DOHH2 (cell line): ENCODE data around the gene CLEC9A.

Experiments
- EZH2phosphoT487 ChIP-seq: fragments of 200-600 bp; sonication (generic); IDR thresholded peaks from 2 replicates; pipeline ENCODE4 v1.6.1; 2017; ENCODE audit warnings: borderline replicate concordance, mild to moderate bottlenecking, antibody characterized with exemption, low read length, moderate library complexity, mixed read lengths
- TF ChIP-seq, protein P1 (sequence below): fragments of 200-600 bp; sonication (generic); IDR thresholded peaks from one replicate; pipeline ENCODE4 v1.5.1; 2014; ENCODE audit warnings: antibody characterized with exemption, mild to moderate bottlenecking, low read depth, low read length; ENCODE audit not compliant: poor library complexity, severe bottlenecking

DNA sequence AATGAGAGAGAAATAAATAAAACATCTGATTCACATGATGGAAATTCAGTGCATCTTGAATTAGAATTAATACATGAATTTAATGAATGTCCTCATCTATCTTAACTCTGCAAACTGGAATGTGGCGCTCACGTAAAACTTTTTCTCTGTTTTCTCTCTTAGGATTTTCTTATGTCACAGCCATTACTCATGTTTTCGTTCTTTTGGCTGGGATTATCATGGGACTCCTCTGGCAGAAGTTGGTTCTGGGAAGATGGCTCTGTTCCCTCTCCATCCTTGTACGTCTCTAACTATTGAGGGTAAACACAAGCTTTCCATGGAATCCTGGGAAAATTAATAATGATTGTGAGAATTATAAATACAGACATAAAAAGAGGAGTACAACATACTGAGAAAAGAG, 15.0 kb upstream of the CLEC9A start:
- TF ChIP-seq, protein P1, sequence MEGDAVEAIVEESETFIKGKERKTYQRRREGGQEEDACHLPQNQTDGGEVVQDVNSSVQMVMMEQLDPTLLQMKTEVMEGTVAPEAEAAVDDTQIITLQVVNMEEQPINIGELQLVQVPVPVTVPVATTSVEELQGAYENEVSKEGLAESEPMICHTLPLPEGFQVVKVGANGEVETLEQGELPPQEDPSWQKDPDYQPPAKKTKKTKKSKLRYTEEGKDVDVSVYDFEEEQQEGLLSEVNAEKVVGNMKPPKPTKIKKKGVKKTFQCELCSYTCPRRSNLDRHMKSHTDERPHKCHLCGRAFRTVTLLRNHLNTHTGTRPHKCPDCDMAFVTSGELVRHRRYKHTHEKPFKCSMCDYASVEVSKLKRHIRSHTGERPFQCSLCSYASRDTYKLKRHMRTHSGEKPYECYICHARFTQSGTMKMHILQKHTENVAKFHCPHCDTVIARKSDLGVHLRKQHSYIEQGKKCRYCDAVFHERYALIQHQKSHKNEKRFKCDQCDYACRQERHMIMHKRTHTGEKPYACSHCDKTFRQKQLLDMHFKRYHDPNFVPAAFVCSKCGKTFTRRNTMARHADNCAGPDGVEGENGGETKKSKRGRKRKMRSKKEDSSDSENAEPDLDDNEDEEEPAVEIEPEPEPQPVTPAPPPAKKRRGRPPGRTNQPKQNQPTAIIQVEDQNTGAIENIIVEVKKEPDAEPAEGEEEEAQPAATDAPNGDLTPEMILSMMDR = no peak
- TF ChIP-seq EZH2phosphoT487 = no peak
